HEK293 (cell line): Measurements from ENCODE around the gene NPTXR.

Experiments
- CTCF ChIA-PET: fragments of 350-600 bp; formaldehyde crosslinking; extraction: SDS; loops from one replicate; lab custom pipeline; 2021; ENCODE audit warnings: antibody characterized with exemption; lab: Yijun Ruan, JAX
- POLR2A ChIA-PET: fragments of 300-600 bp; formaldehyde crosslinking; extraction: SDS; loops from one replicate; lab custom pipeline; 2020; ENCODE audit warnings: antibody characterized with exemption, inconsistent platforms; lab: Yijun Ruan, JAX
- H3K27ac ChIP-seq: fragments of 200-500 bp; sonication (Bioruptor generic); 2 replicates; pipeline ENCODE4 v1.5.1; 2014; ENCODE audit warnings: low read depth, low read length, control low read depth, inconsistent platforms; ENCODE audit errors: extremely low read depth
- H3K36me3 ChIP-seq, 2 experiments: fragments of 200-500 bp in 1 of 2; sonication (Bioruptor generic) in 1 of 2; 1 replicate in 1 of 2; 2 replicates in 1 of 2; pipeline ENCODE4 v1.5.1; 2014 to 2017; ENCODE audit warnings: inconsistent platforms in 2 of 2, low read length in 2 of 2; ENCODE audit not compliant: control insufficient read depth in 2 of 2, insufficient read depth in 1 of 2
- H3K4me1 ChIP-seq: fragments of 200-500 bp; sonication (Bioruptor generic); 2 replicates; pipeline ENCODE4 v1.5.1; 2014; ENCODE audit warnings: mild to moderate bottlenecking, low read length, inconsistent platforms; ENCODE audit not compliant: control insufficient read depth, insufficient read depth
- H3K4me3 ChIP-seq: 2 replicates; pipeline ENCODE4 v1.5.1; 2011; ENCODE audit warnings: low read depth, mild to moderate bottlenecking, control low read depth, low read length, moderate library complexity
- H3K9me3 ChIP-seq: fragments of 200-500 bp; sonication (Bioruptor generic); 2 replicates; pipeline ENCODE4 v1.5.1; 2014; ENCODE audit warnings: low read depth, low read length, inconsistent platforms; ENCODE audit not compliant: control insufficient read depth, insufficient read depth
- GFI1B ChIP-seq: fragments of 450-650 bp; formaldehyde crosslinking; IDR thresholded peaks from 2 replicates; pipeline ENCODE4 v1.5.1; 2016; ENCODE audit warnings: missing biosample characterization, missing genetic modification characterization
- KLF9 ChIP-seq: fragments of 450-650 bp; formaldehyde crosslinking; IDR thresholded peaks from 2 replicates; pipeline ENCODE4 v1.5.1; 2016; ENCODE audit warnings: missing biosample characterization, missing genetic modification characterization, low read depth
- OSR2 ChIP-seq: fragments of 450-650 bp; formaldehyde crosslinking; IDR thresholded peaks from 2 replicates; pipeline ENCODE4 v1.5.1; 2016; ENCODE audit warnings: missing biosample characterization, missing genetic modification characterization
- SP2 ChIP-seq: fragments of 450-650 bp; formaldehyde crosslinking; IDR thresholded peaks from 2 replicates; pipeline ENCODE4 v1.5.1; 2016; ENCODE audit warnings: missing biosample characterization, missing genetic modification characterization
- SP3 ChIP-seq: fragments of 450-650 bp; formaldehyde crosslinking; IDR thresholded peaks from 2 replicates; pipeline ENCODE4 v1.5.1; 2016; ENCODE audit warnings: missing biosample characterization, missing genetic modification characterization
- ZBTB26 ChIP-seq: fragments of 450-650 bp; formaldehyde crosslinking; optimal IDR thresholded peaks from 2 replicates; pipeline ENCODE3; 2016; ENCODE audit warnings: missing biosample characterization, mild to moderate bottlenecking, missing genetic modification characterization
- ZNF10 ChIP-seq: fragments of 450-650 bp; formaldehyde crosslinking; IDR thresholded peaks from 2 replicates; pipeline ENCODE4 v1.5.1; 2017; ENCODE audit warnings: missing biosample characterization, missing genetic modification characterization
- ZNF175 ChIP-seq: fragments of 450-650 bp; formaldehyde crosslinking; IDR thresholded peaks from 2 replicates; pipeline ENCODE4 v1.5.1; 2016; ENCODE audit warnings: missing biosample characterization, missing genetic modification characterization
- ZNF214 ChIP-seq: fragments of 450-650 bp; formaldehyde crosslinking; IDR thresholded peaks from 2 replicates; pipeline ENCODE4 v1.5.1; 2017; ENCODE audit warnings: missing biosample characterization, mild to moderate bottlenecking, missing genetic modification characterization, borderline replicate concordance
- ZNF350 ChIP-seq: fragments of 450-650 bp; formaldehyde crosslinking; IDR thresholded peaks from 2 replicates; pipeline ENCODE4 v1.5.0; 2017; ENCODE audit warnings: missing biosample characterization, mild to moderate bottlenecking, missing genetic modification characterization
- ZNF558 ChIP-seq: fragments of 450-650 bp; formaldehyde crosslinking; IDR thresholded peaks from 2 replicates; pipeline ENCODE4 v1.5.1; 2016; ENCODE audit warnings: missing biosample characterization, missing genetic modification characterization
- ZNF561 ChIP-seq: fragments of 450-650 bp; IDR thresholded peaks from 2 replicates; pipeline ENCODE4 v1.5.1; 2018; ENCODE audit warnings: missing biosample characterization, missing genetic modification characterization, borderline replicate concordance
- ZNF580 ChIP-seq: fragments of 450-650 bp; formaldehyde crosslinking; IDR thresholded peaks from 2 replicates; pipeline ENCODE4 v1.5.1; 2016; ENCODE audit warnings: missing biosample characterization, missing genetic modification characterization
- ZNF624 ChIP-seq: fragments of 450-650 bp; formaldehyde crosslinking; IDR thresholded peaks from 2 replicates; pipeline ENCODE4 v1.5.1; 2017; ENCODE audit warnings: missing biosample characterization, missing genetic modification characterization
- ZNF664 ChIP-seq: fragments of 450-650 bp; formaldehyde crosslinking; IDR thresholded peaks from 2 replicates; pipeline ENCODE4 v1.5.1; 2016; ENCODE audit warnings: missing biosample characterization, missing genetic modification characterization
- ZSCAN30 ChIP-seq: fragments of 450-650 bp; IDR thresholded peaks from 2 replicates; pipeline ENCODE4 v1.5.1; 2018; ENCODE audit warnings: missing biosample characterization, mild to moderate bottlenecking, missing genetic modification characterization, moderate library complexity
- TF ChIP-seq, protein P1 (sequence below): fragments of 450-650 bp; formaldehyde crosslinking; IDR thresholded peaks from 2 replicates; pipeline ENCODE4 v1.5.1; 2016; ENCODE audit warnings: missing biosample characterization, missing genetic modification characterization
- TF ChIP-seq, protein P2 (sequence below): fragments of 450-650 bp; formaldehyde crosslinking; IDR thresholded peaks from 2 replicates; pipeline ENCODE4 v1.5.1; 2016; ENCODE audit warnings: missing biosample characterization, missing genetic modification characterization
- TF ChIP-seq, protein P3 (sequence below): fragments of 450-650 bp; formaldehyde crosslinking; IDR thresholded peaks from 2 replicates; pipeline ENCODE4 v1.5.1; 2016; ENCODE audit warnings: missing biosample characterization, missing genetic modification characterization

The NPTXR gene

GRCh38 chr22:38881464-38881871, 37.6 kb upstream of the NPTXR start (continued):
- no peak for TF ChIP-seq OSR2
- TF ChIP-seq, protein P1, sequence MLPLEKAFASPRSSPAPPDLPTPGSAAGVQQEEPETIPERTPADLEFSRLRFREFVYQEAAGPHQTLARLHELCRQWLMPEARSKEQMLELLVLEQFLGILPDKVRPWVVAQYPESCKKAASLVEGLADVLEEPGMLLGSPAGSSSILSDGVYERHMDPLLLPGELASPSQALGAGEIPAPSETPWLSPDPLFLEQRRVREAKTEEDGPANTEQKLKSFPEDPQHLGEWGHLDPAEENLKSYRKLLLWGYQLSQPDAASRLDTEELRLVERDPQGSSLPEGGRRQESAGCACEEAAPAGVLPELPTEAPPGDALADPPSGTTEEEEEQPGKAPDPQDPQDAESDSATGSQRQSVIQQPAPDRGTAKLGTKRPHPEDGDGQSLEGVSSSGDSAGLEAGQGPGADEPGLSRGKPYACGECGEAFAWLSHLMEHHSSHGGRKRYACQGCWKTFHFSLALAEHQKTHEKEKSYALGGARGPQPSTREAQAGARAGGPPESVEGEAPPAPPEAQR: no peak
- TF ChIP-seq, protein P2, sequence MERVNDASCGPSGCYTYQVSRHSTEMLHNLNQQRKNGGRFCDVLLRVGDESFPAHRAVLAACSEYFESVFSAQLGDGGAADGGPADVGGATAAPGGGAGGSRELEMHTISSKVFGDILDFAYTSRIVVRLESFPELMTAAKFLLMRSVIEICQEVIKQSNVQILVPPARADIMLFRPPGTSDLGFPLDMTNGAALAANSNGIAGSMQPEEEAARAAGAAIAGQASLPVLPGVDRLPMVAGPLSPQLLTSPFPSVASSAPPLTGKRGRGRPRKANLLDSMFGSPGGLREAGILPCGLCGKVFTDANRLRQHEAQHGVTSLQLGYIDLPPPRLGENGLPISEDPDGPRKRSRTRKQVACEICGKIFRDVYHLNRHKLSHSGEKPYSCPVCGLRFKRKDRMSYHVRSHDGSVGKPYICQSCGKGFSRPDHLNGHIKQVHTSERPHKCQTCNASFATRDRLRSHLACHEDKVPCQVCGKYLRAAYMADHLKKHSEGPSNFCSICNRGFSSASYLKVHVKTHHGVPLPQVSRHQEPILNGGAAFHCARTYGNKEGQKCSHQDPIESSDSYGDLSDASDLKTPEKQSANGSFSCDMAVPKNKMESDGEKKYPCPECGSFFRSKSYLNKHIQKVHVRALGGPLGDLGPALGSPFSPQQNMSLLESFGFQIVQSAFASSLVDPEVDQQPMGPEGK (tag by site-specific recombination): no peak
- TF ChIP-seq, all 188 proteins: peak for 0

DNA sequence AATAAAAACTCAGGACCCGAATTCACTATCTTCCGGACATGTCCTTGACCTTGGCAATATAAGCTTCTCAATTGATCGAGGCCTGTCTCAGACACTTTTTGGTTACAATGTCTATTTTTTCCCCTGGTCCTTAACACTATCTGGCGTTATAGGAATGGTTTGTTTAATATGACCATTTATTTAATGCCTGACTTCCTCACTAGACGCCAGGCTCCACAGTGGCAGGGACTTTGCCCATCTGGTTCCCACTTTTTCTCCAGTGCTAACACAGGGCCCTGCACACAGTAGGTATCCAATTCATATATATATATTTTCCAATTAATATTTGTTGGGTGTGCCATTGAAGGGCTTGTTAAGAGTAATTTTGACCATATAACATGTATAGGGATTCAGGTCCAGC, 36.1 kb upstream of the NPTXR start:
- Histone ChIP-seq H3K27ac (no peak overlapping the region), H3K4me1 (no peaks in the 10 kb centered on the region), H3K36me3 (no peaks in the 10 kb centered on the region), H3K4me3 (no peak overlapping the region), H3K9me3 (no peaks in the 10 kb centered on the region)
- CTCF ChIA-PET: interaction anchor here (0.9 to 4.2 kb wide), 3 partner anchors 10 to 102 kb away, joined by 3 to 28 read pairs (median 3); partner anchors contain the start of gene APOBEC3B
- POLR2A ChIA-PET: no interaction called here
- TF ChIP-seq ZSCAN30 (tag by site-specific recombination): no peak
- no peak for TF ChIP-seq SP3 (tag by site-specific recombination)
- no peak for TF ChIP-seq ZNF558
- TF ChIP-seq ZNF175 (tag by site-specific recombination): no peak

GRCh38 chr22:38879108-38879729, 35.4 kb upstream of the NPTXR start:
- CTCF ChIA-PET: interaction anchor here (0.9 to 4.2 kb wide), 4 partner anchors 10 to 102 kb away, joined by 3 to 28 read pairs (median 4); partner anchors contain the start of gene APOBEC3B

More at GRCh38 chr22:38879108-38879729, 35.4 kb upstream of the NPTXR start:
- H3K4me3 ChIP-seq: no peak overlapping the region
- no peak overlapping the region for H3K27ac ChIP-seq
- H3K9me3 ChIP-seq: no peaks in the 10 kb centered on the region
- H3K4me1 ChIP-seq: no peaks in the 10 kb centered on the region
- no peaks in the 10 kb centered on the region for H3K36me3 ChIP-seq
- POLR2A ChIA-PET: no interaction called here
- TF ChIP-seq GFI1B (tag by site-specific recombination) (no peak), ZNF10 (tag by site-specific recombination) (no peak), ZNF580 (tag by site-specific recombination) (no peak), SP2 (tag by site-specific recombination) (no peak), KLF9 (tag by site-specific recombination) (no peak), ZNF214 (tag by site-specific recombination) (no peak), ZNF350 (tag by site-specific recombination) (no peak), ZNF561 (tag by site-specific recombination) (no peak), ZNF664 (no peak), ZNF624 (no peak), ZBTB26 (no peak)
- TF ChIP-seq, protein P3, sequence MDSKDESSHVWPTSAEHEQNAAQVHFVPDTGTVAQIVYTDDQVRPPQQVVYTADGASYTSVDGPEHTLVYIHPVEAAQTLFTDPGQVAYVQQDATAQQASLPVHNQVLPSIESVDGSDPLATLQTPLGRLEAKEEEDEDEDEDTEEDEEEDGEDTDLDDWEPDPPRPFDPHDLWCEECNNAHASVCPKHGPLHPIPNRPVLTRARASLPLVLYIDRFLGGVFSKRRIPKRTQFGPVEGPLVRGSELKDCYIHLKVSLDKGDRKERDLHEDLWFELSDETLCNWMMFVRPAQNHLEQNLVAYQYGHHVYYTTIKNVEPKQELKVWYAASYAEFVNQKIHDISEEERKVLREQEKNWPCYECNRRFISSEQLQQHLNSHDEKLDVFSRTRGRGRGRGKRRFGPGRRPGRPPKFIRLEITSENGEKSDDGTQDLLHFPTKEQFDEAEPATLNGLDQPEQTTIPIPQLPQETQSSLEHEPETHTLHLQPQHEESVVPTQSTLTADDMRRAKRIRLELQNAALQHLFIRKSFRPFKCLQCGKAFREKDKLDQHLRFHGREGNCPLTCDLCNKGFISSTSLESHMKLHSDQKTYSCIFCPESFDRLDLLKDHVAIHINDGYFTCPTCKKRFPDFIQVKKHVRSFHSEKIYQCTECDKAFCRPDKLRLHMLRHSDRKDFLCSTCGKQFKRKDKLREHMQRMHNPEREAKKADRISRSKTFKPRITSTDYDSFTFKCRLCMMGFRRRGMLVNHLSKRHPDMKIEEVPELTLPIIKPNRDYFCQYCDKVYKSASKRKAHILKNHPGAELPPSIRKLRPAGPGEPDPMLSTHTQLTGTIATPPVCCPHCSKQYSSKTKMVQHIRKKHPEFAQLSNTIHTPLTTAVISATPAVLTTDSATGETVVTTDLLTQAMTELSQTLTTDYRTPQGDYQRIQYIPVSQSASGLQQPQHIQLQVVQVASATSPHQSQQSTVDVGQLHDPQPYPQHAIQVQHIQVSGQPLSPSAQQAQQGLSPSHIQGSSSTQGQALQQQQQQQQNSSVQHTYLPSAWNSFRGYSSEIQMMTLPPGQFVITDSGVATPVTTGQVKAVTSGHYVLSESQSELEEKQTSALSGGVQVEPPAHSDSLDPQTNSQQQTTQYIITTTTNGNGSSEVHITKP (tag by site-specific recombination): no peak
- TF ChIP-seq, all 188 proteins: peak for 0
